GM13976 (cell line): ENCODE measurements around the gene RAD51D.
"Not testable (repeated sequence)": the region's sequence is repeated elsewhere in the genome, so short reads cannot be mapped to it uniquely, and the experiment has no call there.

Experiments
- DNase-seq: peaks from one replicate; pipeline ENCODE4 v3.0.0; 2012; ENCODE audit warnings: low spot score
- in situ Hi-C: fragments of 300-500 bp; cut with MboI; formaldehyde crosslinking; loops from one replicate; pipeline ENCODE4 v1.12.0; 2022; ENCODE audit warnings: low sequenced_read_pairs, mixed read lengths, inconsistent platforms; ENCODE audit not compliant: unreplicated experiment
- TF ChIP-seq, protein P1 (sequence below): IDR thresholded peaks from 2 replicates; pipeline ENCODE4 v1.5.1; 2012; ENCODE audit warnings: borderline replicate concordance, mild to moderate bottlenecking; ENCODE audit not compliant: insufficient read depth; ENCODE audit errors: extremely low read depth, missing control alignments, control extremely low read depth

The RAD51D gene

DNA sequence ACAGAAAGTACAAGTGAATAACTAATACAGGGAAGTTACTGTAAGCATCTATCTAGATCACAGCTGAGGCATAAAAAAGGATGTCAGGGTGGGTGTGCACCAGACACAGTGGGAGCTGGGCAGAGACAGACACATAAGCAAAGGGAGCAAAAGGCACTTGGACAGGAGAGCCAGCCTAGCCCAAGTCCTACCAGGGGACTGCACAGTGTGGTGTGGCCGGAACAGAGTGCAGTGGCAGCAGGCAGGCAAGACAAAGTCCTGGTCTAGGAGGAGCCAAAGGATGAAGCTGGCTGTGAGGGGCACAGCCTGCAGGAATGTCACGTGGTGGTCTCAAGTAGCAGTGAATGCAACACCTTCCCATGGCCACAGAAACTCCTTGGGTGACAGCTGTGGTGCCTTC is 21.9 kb downstream of the RAD51D start:
- TF ChIP-seq, protein P1, sequence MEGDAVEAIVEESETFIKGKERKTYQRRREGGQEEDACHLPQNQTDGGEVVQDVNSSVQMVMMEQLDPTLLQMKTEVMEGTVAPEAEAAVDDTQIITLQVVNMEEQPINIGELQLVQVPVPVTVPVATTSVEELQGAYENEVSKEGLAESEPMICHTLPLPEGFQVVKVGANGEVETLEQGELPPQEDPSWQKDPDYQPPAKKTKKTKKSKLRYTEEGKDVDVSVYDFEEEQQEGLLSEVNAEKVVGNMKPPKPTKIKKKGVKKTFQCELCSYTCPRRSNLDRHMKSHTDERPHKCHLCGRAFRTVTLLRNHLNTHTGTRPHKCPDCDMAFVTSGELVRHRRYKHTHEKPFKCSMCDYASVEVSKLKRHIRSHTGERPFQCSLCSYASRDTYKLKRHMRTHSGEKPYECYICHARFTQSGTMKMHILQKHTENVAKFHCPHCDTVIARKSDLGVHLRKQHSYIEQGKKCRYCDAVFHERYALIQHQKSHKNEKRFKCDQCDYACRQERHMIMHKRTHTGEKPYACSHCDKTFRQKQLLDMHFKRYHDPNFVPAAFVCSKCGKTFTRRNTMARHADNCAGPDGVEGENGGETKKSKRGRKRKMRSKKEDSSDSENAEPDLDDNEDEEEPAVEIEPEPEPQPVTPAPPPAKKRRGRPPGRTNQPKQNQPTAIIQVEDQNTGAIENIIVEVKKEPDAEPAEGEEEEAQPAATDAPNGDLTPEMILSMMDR = no peak
- in situ Hi-C loops = loop anchor here (10.0 kb wide), 1 partner anchor 93 kb away; no protein-coding TSS in a partner anchor
- DNase-seq = no peak

DNA sequence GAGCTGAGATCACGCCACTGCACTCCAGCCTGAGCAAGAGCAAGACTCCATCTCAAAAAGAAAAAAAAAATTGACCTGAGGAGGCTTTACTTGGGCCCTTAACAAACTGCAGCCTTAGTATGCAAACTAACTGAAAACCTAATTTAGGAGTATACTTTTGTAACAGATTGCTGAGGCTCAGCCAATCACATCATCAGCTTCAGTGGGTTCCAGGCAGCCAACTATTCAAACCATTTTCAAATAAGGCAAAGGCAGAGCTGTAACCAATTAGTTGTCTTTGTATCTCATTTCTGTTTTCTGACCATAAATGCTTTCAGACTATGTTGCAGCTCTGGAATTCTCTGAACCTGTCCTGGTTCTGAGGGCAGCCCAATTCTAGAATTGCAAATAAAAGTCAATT is 23.9 kb downstream of the RAD51D start:
- in situ Hi-C loops = loop anchor here (10.0 kb wide), 1 partner anchor 91 kb away; no protein-coding TSS in a partner anchor
- no peak for DNase-seq
- TF ChIP-seq, protein P1 = no peak

DNA sequence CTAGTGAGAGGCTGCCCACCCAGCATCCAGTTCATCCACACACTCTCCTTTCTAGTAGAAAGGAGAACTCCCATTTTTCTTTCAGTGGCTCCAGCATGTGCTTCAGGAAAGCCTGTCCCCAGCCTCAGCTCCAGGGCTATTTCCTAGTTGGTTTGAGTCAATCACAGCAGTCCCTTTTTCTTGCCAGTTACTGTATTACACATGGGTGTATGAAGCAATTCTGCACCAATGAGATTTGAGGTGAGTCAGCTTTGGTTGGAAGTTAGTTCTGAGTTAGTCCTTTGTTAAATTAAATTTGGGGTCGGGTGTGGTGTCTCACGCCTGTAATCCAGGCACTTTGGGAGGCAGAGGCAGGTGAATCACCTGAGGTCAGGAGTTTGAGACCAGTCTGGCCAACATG is 24.8 kb downstream of the RAD51D start:
- in situ Hi-C loops = loop anchor here (10.0 kb wide), 1 partner anchor 90 kb away; no protein-coding TSS in a partner anchor
- DNase-seq = no peak
- TF ChIP-seq, protein P1 = no peak

DNA sequence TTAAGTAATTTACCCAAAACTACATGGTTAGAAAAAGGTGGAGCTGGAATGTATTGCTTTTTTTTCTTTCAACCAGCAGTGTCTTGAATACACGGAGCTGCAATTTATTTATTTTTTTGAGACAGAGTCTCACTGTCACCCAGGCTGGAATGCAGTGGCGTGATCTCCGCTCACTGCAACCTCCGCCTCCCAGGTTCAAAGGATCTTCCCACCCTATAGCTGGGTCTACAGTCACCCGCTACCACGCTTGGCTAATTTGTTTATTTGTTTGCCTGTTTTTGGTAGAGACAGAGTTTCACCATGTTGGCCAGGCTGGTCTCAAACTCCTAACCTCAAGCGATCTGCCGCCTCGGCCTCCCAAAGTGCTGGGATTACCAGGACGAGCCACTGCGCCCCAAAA is 29.0 kb downstream of the RAD51D start:
- DNase-seq = not testable (repeated sequence)
- in situ Hi-C loops = loop anchor here (10.0 kb wide), 1 partner anchor 86 kb away; no protein-coding TSS in a partner anchor

DNA sequence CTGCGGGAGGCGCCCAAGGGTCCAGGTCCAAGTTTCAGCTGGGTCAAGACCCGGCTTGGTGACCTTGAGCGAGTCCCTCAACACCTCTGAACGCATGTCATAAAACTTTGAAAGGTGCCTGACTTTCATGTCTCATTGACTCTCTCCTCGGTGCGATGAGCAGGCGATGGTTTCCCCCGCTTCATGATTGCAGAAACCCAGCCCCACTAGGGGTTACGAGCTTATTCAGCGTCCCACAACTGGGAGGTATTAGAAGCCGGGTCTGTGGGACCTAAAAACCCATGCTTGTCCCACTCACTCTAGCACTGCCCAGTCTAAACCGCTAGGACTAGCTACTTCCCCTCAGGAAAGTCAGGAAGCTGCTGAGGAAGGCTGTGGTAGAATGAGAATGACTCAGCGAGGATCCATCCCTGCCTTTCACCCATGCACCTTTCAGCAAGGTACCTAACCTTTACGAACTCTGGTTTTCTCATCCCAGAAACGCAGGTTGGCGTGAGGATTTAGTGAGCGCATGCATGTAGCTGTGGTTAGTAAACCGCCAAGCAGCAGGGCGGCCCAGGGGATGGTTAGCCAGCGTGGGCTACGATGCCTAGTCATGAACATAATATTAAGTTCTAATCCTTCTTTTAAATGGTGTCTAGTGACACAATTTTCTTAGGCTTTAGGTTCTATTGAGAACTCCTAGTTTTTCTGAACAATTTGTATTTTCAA is 29.9 kb downstream of the RAD51D start:
- TF ChIP-seq, protein P1 = no peak
- peak; percentile 48 for DNase-seq
- in situ Hi-C loops = loop anchor here (10.0 kb wide), 1 partner anchor 85 kb away; no protein-coding TSS in a partner anchor

DNA sequence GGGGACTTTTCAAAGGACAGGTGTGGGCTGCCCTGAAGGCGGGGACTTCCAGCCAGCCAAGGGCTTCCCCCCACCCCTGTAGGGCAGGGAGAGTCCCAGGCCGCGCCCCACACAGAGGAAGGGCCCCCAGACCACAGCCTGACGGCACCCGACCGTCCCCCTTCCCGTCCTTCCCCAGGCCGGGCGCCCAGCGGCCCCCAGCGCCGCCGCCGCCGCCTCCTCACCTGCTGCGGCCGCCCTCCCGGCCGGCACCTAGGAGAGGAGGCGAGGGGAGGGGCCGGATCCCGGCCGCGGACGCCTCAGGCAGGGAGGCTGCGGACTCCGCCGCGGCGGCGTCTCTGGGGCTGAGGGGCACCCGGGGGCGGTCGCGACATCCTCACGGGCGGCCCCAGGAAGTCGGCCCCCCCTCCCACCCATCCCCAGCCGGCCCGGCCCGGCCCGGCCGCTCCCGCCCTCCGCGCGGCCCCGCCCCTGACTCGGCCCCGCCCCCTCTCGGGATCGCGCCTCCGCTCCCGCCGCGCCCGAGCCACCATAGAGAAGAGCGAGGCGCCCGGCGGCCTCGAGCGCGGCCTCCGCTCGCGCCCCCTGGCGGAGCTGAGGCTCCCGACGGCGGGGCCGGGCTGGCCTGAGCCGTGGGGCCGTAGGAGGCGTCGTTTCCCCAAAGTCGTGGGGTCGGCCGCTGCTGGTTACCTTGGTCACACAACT is 30.6 kb downstream of the RAD51D start:
- TF ChIP-seq, protein P1 = peak; percentile 94
- peak; percentile 91 for DNase-seq
- in situ Hi-C loops = no loop called here

DNA sequence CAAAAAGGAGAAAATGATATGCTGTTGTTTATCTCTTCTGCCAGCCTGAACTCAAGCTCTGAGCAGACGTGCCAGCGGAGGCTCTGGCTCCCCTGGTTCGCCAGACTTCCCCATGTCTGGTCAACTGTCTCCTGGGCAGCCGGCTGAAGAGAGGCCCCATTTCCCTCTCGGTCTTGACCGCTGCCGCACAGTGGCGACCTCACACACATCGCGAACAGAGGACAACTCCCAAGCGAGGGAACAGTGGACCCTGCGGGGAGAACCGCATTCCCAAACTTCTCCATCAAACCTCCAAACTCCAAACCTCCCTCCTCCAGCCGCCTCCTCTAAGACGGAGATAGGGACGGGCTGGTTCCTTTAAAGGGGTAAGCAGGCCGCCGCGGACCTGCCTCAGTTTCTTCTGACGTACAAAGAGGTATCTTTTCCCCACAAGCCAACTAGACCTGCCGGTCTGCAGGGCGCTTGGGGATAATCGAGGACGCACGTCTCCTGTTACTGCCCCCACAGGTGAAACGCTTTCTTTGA is 31.2 kb downstream of the RAD51D start:
- in situ Hi-C loops = no loop called here
- TF ChIP-seq, protein P1 = no peak
- DNase-seq = no peak
